ENCODE measurements around the gene JPH2.

DNA sequence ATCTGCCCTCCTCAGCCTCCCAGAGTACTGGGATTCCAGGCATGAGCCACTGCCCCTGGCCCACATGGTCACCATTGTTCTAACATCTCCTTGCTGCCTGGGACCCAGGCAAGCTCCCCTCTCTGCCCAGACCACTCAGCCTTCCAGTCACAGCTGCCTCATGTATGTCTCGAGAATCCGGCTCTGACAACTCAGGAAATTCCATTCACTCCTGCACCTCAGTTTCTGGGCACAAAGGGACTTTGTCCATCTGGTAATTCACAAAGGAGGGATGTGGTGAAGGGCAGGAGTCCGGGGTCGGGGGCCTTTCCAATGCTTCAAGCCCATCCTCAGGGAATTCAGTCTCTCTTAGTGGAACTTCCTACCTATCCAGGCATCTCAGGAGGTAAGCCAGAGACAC lies 40.7 kb downstream of the JPH2 start:
- TF ChIP-seq GATA2 (IDR thresholded peaks at IDR 0.05; ENCODE audit: low read depth, low read length) (no peak), GATA3 (IDR thresholded peaks at IDR 0.05; ENCODE audit: low read depth, low read length) (no peak)
